ENCODE measurements around the gene RAB11FIP3.

The RAB11FIP3 gene

DNA sequence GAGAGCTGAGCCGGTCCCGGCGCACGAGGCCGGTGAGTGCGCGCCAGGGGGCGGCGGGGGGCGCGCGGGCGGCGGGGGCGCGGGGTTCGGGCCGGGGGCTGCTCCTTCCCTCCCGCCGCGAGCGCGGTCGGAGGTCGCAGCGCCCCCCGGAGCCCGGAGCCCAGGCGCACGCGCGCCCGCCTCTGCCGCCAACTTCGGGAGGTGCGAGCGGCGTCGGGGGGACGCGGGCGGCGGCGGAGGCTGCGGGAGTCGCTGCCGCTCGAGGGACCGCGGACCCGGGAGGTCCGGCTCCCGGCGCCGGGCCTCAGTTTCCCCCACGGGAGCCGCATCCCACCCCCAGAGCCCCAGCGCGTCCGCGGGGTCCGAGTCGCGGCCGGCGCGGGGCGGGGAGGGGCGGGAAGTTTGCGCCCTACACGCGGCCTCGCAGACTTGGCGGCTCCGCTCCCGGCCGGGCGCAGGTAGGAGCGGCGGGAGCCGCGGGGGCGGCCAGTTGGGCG lies 134.8 kb downstream of the RAB11FIP3 start, which contains the start of gene PRR35:
PRR35 (plus strand) TSS at position 191 of the 497 bp plus-strand sequence. CDS start 2,901 bp downstream, outside the sequence.
- no peak within 1 kb of the TSS for H3K27ac ChIP-seq (ENCODE audit: low read length)
- no peaks in the 10 kb centered on the region for H3K4me1 ChIP-seq (ENCODE audit: low read length)
- no peaks in the 10 kb centered on the region for H3K36me3 ChIP-seq (replicated peaks; ENCODE audit: low read depth, low read length)
- no peak within 1 kb of the TSS for H3K9ac ChIP-seq (ENCODE audit: low read length)
- no peak within 1 kb of the TSS for H3K4me2 ChIP-seq (ENCODE audit: low read length)
- no peak within 1 kb of the TSS for H2AFZ ChIP-seq (ENCODE audit: low read depth, low read length)
- no peak for TF ChIP-seq EZH2phosphoT487 (IDR thresholded peaks at IDR 0.05; ENCODE audit: low read depth)
- TF ChIP-seq, protein P1, sequence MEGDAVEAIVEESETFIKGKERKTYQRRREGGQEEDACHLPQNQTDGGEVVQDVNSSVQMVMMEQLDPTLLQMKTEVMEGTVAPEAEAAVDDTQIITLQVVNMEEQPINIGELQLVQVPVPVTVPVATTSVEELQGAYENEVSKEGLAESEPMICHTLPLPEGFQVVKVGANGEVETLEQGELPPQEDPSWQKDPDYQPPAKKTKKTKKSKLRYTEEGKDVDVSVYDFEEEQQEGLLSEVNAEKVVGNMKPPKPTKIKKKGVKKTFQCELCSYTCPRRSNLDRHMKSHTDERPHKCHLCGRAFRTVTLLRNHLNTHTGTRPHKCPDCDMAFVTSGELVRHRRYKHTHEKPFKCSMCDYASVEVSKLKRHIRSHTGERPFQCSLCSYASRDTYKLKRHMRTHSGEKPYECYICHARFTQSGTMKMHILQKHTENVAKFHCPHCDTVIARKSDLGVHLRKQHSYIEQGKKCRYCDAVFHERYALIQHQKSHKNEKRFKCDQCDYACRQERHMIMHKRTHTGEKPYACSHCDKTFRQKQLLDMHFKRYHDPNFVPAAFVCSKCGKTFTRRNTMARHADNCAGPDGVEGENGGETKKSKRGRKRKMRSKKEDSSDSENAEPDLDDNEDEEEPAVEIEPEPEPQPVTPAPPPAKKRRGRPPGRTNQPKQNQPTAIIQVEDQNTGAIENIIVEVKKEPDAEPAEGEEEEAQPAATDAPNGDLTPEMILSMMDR (IDR thresholded peaks at IDR 0.05; ENCODE audit: low read depth, low read length), result no peak
- H3K27me3 ChIP-seq (ENCODE audit: low read depth, low read length), result no peaks in the 10 kb centered on the region
- no peaks in the 10 kb centered on the region for H4K20me1 ChIP-seq (ENCODE audit: insufficient read depth, low read length)
- H3K9me3 ChIP-seq (ENCODE audit: insufficient read depth, low read length), result no peaks in the 10 kb centered on the region
- H3K79me2 ChIP-seq (ENCODE audit: low read length), result no peaks in the 10 kb centered on the region
- no peak within 1 kb of the TSS for H3K4me3 ChIP-seq (ENCODE audit: low read length)

DNA sequence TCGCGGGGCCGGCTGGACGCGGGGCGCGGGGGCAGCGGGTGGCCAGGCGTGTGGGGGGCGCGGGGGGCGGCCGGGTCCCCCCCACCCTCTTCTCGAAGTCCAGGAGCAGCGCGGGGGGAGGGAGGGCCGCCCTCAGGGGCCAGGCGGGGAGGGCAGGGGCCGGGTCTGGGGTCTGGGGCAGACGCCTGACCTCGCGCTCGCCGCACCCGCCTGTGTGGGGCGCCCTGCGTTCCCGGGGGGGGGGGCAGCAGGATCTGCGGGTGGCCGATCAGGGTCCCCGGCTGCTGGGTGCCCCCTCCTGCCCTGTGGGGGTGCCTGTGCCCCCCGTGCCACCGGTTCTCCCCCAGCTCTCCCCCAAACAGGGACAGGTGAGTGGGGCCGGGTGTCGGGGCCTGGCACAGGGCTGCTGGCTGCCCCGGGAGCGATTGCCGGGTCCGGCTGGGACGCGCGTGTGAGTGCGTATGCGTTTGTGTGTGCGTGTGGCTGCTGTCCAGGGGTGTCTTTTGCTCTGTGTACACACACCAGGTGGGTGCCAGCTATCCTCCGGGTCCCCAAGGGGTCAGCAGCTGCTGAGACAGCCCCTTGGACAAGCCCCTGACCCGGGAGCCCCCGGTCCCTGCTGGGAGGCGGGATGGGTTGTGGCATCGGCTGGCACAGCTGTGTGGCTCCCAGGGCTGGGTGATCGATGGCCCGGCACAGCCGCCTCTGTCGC lies 135.4 kb downstream of the RAB11FIP3 start:
- H3K36me3 ChIP-seq (replicated peaks; ENCODE audit: low read depth, low read length), result no peaks in the 10 kb centered on the region
- H3K79me2 ChIP-seq (ENCODE audit: low read length), result no peaks in the 10 kb centered on the region
- H4K20me1 ChIP-seq (ENCODE audit: insufficient read depth, low read length), result no peaks in the 10 kb centered on the region
- no peaks in the 10 kb centered on the region for H3K9me3 ChIP-seq (ENCODE audit: insufficient read depth, low read length)
- no peaks in the 10 kb centered on the region for H3K27me3 ChIP-seq (ENCODE audit: low read depth, low read length)
- no peak overlapping the region for H3K9ac ChIP-seq (ENCODE audit: low read length)
- H3K4me2 ChIP-seq (ENCODE audit: low read length), result no peak overlapping the region
- no peak overlapping the region for H3K4me3 ChIP-seq (ENCODE audit: low read length)
- no peak for TF ChIP-seq EZH2phosphoT487 (IDR thresholded peaks at IDR 0.05; ENCODE audit: low read depth)
- TF ChIP-seq, protein P1 (IDR thresholded peaks at IDR 0.05; ENCODE audit: low read depth, low read length), result no peak
- no peak overlapping the region for H3K27ac ChIP-seq (ENCODE audit: low read length)
- peaks cover 2% of the 10 kb centered on the region for H3K4me1 ChIP-seq (ENCODE audit: low read length)
- H2AFZ ChIP-seq (ENCODE audit: low read depth, low read length), result no peak overlapping the region

DNA sequence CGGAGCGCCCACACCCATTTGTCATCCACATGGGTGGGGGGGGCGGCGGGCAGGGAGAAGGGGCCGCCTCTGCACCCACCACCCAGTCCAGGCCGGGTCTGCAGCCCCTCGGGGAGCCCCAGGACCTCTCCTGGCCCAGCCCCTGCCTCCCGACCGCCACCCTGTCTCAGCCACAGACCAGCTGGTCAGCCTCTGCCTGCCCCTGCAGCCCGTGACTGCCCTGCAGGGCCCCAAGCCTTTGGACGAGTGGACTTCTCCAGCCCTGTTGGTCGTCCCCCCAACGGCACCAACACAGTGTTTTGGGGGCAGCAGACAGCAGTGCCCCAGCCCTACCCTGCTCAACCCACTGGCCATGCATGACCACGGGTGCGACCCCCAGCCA lies 136.0 kb downstream of the RAB11FIP3 start:
- Histone ChIP-seq H4K20me1 (ENCODE audit: insufficient read depth, low read length) (no peaks in the 10 kb centered on the region), H3K27me3 (ENCODE audit: low read depth, low read length) (no peaks in the 10 kb centered on the region), H3K9me3 (ENCODE audit: insufficient read depth, low read length) (no peaks in the 10 kb centered on the region), H3K27ac (ENCODE audit: low read length) (no peak overlapping the region), H2AFZ (ENCODE audit: low read depth, low read length) (no peak overlapping the region), H3K79me2 (ENCODE audit: low read length) (no peaks in the 10 kb centered on the region), H3K4me1 (ENCODE audit: low read length) (peaks cover 8% of the 10 kb centered on the region), H3K4me2 (ENCODE audit: low read length) (no peak overlapping the region), H3K4me3 (ENCODE audit: low read length) (no peak overlapping the region), H3K36me3 (replicated peaks; ENCODE audit: low read depth, low read length) (no peaks in the 10 kb centered on the region), H3K9ac (ENCODE audit: low read length) (no peak overlapping the region)
- TF ChIP-seq, protein P1 (IDR thresholded peaks at IDR 0.05; ENCODE audit: low read depth, low read length), result no peak
- TF ChIP-seq EZH2phosphoT487 (IDR thresholded peaks at IDR 0.05; ENCODE audit: low read depth), result no peak

DNA sequence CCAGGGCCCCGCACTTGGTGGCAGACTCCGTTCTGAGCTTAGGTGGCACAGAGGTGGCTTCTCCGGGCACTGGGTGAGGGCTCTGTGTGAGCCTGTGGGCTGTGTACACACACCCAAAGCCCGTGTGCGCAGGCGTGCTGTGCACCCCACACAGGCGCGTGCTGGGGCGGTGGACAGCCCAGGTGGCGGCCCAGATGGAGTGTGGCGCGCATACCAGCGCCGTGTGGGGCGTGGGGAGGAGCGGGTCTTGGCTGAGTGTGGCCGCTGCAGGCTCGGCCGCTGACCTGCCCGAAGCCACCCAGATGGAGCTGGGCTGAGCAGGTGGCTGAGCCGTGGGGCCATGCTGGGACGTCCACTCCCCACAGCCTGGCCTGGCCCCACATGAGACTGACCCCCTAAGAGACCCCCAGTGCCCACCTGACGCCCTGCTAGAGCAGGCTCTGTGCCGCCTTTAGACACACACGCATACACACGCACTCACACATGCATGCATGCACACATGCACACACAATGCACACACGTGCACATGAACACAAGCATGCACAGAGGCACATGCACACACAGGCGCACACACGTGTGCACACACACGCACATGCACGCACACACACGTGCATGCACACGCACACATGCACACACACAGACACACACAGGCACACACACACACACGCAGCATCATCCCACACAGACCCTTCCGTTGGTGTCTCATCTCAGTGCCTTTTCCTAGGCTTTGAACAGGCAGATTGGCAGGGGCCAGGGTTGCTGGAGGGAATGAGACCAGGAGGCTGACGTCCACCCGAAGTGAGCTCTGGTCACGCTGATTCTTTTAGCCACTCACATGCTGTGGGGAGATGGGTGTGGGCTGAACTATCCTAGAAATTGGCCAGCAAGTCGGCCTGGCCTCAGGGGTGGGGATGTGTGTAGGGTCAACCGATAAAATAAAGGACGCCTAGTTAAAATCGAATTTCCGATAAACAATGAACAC lies 136.8 kb downstream of the RAB11FIP3 start:
- no peaks in the 10 kb centered on the region for H3K36me3 ChIP-seq (replicated peaks; ENCODE audit: low read depth, low read length)
- H3K79me2 ChIP-seq (ENCODE audit: low read length), result no peaks in the 10 kb centered on the region
- no peaks in the 10 kb centered on the region for H4K20me1 ChIP-seq (ENCODE audit: insufficient read depth, low read length)
- H3K4me2 ChIP-seq (ENCODE audit: low read length), result no peak overlapping the region
- no peak overlapping the region for H3K9ac ChIP-seq (ENCODE audit: low read length)
- no peaks in the 10 kb centered on the region for H3K9me3 ChIP-seq (ENCODE audit: insufficient read depth, low read length)
- no peak overlapping the region for H3K27ac ChIP-seq (ENCODE audit: low read length)
- H3K27me3 ChIP-seq (ENCODE audit: low read depth, low read length), result no peaks in the 10 kb centered on the region
- H2AFZ ChIP-seq (ENCODE audit: low read depth, low read length), result no peak overlapping the region
- peaks cover 15% of the 10 kb centered on the region for H3K4me1 ChIP-seq (ENCODE audit: low read length)
- TF ChIP-seq, protein P1 (IDR thresholded peaks at IDR 0.05; ENCODE audit: low read depth, low read length), result no peak
- TF ChIP-seq EZH2phosphoT487 (IDR thresholded peaks at IDR 0.05; ENCODE audit: low read depth), result no peak
- H3K4me3 ChIP-seq (ENCODE audit: low read length), result no peak overlapping the region
